Activated CD4-positive, alpha-beta T cell treated with anti-CD3 and anti-CD28 coated beads, Interleukin-2, amount 50 U/mL, for 16 hours (primary cell): ENCODE results near the gene MLF2.

Experiments used
- DNase-seq: peaks from one replicate; pipeline ENCODE4 v3.0.0-alpha.2; 2020

The MLF2 gene, protein sequence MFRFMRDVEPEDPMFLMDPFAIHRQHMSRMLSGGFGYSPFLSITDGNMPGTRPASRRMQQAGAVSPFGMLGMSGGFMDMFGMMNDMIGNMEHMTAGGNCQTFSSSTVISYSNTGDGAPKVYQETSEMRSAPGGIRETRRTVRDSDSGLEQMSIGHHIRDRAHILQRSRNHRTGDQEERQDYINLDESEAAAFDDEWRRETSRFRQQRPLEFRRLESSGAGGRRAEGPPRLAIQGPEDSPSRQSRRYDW

DNA sequence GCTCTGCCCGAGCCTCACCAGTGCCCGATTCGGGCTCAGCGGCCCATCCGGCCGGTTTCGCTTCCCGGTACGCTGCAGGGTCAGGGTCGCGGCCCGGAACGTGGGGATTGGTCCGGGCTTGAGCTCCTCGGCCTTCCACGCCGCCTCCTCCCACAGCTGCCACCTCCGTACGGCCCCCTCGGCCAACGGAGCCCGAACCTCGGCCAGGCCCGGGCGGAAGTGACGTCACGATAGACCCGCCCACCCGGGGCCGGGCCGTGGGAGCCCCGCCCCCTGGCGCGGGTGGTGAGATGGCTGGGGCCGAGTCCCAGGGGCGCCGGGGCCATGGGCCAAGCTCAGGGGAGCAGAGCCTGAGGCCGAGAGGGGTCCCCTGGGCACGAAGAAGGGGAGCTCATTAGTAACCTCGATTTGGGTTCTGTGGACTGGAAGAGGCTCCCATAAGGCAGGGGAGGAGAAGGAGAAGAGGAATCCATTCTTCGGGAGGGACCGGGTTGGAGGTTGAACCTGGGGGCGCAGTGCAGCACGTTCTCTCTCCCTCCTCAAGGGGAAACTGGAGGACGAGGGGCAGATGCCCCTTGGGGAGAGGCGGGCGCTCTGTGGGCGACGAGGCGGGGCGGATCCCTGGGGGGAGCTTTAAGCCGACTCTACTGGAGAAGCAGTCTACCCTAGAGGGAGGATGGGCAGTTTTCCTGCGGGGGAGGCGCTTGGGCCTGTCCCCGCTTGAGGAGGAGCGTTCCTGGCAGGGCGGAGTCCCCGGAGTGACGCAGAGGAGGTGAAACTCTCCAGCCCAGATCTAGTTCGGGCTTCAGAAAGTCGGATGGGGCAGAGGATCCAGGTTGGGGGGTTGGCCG is at the start of gene MLF2:
Gene MLF2, minus strand, starts transcription at position 221 of the 851 bp plus-strand sequence. CDS start 807 bp downstream, outside the sequence.
- DNase-seq, result peak; percentile 99

DNA sequence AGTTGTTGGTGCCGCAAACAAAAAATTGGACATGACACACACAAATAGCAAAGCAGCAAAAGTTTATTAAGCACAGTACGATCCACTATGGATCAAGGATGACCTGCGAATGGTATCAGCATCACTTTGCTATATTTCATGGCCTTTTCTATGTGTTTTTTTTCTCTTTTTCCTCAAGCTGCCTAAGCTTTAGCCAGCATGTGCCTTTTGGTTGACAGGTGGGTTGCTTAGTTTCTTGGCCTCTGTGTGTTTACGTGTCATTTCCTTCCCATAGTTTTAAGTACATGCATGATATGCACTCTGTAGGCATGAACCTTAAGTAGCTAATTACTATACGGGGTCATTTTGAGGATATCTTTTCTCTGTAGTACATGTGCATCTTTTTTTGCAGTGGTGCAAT is 46.2 kb upstream of the MLF2 start:
- no peak for DNase-seq

DNA sequence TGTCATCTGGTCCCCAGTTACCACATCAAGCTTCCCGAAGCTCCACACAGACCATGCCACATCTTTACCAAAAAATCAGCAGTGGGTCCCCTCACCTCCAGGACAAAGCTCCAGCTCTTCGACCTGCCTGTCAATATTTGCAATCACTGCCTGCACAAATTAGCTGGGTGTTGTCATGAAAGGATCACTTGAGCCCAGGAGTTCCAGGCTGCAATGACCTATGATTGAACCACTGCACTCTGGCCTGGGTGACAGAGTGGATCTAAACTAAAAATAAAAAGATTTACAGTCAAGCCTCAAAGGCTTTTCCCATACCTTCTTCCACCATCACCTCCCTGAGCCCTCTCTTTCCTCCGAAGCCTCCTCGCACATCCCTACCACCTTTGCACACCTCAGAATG is 43.6 kb upstream of the MLF2 start:
- DNase-seq, result no peak

DNA sequence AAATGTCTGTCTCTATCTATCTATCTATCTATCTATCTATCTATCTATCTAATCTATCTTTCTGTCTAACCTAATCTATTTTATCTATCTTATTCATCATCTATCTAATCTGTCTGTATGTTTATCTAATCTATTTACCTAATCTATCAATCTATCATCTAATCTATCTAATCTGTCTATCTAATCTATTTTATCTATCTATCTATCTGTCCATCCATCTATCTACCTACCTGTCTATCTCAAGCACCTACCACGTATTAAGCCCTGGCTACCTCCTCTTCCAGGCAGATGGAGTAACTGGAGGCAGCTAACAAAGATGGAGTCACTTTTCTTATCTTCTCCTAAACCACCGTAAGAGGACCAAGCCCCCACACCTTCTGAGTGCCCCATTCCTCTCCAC is 42.1 kb upstream of the MLF2 start:
- DNase-seq, result no peak

DNA sequence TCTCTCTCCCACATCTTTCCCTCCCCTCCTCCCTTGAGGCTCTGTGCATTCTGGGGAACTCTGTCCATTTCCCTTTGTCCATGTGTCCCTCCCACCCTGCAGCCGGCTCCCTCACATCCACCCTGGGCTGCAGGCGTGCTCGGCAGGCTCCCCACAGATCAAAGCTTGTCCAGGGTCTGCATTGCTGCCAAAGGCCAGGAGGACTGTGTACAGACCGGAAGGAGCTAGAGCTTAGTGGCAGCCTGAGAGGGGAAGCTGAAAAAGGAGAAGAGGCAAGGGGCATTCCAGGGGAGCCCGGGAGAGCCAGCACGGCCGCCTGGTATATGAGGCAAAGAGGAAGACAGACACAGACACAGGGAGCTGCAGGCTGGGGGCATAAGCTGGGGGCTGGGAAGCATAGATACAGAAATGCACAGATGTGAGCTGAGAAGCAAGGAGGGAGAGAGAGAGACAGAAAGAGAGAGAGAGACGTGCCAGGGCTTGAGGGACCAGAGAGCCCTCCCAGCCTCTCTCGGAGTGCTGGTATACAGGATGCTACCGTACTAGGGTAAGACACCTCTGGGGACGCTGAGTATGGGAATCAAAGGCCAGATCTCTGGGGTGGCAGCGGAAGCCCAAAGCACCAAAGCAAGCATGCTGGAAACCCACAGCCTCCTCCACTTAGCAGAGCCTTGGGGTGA is 39.7 kb upstream of the MLF2 start:
- peak; percentile 58 for DNase-seq

DNA sequence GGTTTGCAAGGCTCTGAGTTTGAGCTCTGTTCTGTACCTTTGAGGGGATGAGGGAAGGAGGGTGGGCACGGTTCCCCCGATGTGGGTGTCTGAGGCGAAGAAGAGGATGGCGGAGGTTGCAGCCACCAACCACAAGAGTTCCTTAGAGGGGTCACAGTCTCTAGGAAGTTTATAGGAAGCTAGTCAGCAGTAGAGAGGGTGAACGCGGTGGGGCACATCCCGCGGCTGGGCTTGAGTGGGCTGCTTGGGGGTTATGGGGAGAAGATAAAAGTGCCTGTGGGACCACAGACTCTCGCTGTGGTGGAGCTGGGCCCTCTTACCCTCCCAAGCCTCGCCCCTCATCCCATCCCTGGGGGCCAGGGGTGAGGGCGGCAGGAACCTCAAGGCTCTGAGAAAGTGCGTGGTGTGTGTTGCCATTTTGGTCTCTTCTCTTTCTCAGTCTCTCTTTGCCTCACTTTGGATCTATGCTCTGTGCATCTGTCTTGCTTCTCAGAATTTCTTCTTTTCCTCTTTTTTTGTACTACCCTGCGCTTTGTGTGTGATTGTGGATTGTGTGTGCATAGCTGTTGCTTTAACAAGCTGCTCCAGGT is 39.1 kb upstream of the MLF2 start:
- peak; percentile 31 for DNase-seq

DNA sequence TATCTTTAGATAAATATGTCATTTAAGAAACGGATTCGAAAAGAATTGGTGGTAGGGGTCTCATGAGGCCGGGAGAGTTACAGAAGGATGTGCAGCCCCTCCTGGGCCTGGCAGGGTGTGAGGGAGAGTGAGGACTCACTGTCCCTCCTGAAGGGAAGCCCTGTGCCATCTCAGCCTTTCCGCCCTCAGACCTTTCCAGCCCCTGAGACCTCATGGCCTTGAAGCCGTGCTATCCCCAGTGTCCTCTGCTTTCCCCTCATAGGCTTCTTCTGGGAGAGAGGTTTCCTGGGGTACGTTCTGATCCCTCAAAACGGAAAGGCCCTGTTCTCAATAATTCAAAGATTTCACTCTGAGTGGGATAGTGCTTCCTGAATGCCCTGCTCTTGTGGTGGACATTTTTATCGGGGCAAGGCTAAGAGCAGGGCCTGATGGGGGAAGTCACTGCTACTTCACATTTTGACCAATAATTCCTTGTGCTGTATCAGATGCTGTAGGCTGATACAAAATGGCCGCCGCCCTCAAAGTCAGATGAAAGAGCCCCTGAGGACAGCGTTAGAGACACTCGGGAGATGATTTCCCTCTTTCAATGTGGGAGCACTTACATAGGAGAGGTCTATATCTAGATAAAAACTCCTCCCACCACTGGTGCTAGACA is 37.7 kb upstream of the MLF2 start:
- peak; percentile 75 for DNase-seq

DNA sequence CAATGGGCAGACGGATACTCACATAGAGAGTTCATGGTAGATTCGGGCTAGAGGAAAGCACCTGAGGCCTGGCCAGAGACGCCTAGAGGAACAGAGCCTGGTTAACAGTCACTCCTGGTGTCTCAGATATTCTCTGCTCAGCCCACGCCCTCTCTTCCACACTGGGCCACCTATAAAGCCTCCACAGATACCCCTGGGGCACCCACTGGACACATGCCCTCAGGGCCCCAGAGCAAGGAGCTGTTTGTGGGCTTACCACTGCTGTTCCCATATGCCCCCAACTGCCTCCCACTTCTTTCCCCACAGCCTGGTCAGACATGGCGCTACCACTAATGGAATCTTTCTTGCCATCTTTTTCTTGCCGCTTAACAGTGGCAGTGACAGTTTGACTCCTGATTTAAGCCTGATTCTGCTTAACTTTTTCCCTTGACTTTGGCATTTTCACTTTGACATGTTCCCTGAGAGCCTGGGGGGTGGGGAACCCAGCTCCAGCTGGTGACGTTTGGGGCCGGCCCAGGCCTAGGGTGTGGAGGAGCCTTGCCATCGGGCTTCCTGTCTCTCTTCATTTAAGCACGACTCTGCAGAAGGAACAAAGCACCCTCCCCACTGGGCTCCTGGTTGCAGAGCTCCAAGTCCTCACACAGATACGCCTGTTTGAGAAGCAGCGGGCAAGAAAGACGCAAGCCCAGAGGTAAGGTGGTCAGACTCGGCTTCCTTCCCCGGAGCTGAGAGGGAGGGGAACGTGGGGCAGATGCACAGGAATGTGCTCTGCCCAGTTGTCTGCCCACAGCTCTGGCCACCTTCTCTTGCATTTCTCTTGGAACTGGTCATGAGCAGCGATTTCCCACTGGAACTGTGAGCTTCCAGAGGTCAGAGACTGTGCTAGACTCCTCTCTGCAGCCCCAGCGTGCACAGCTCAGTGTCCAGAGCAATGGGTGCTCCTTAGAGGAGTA is 36.3 kb upstream of the MLF2 start, which contains the start of gene CD4:
Gene CD4, plus strand, starts transcription at position 557 of the 953 bp plus-strand sequence. CDS start 10,611 bp downstream, outside the sequence.
- peak; percentile 94 for DNase-seq

DNA sequence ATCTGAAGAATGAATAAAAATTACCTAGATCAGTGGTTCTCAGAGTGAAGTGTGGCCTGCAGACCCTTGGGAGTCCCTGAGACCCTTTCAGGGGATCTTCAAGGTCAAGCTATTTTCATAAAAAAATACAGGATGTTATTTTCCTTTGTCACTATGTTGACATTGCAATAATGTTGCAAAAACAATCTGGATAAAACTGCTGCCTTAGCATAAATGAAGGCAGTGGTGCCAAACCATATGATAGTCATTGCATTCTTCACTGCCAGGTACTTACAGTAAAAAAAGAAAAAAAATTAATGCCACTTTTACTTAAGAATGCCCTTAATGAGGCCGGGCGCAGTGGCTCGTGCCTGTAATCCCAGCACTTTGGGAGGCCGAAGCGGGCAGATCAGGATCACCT is 34.4 kb upstream of the MLF2 start:
- DNase-seq, result no peak

DNA sequence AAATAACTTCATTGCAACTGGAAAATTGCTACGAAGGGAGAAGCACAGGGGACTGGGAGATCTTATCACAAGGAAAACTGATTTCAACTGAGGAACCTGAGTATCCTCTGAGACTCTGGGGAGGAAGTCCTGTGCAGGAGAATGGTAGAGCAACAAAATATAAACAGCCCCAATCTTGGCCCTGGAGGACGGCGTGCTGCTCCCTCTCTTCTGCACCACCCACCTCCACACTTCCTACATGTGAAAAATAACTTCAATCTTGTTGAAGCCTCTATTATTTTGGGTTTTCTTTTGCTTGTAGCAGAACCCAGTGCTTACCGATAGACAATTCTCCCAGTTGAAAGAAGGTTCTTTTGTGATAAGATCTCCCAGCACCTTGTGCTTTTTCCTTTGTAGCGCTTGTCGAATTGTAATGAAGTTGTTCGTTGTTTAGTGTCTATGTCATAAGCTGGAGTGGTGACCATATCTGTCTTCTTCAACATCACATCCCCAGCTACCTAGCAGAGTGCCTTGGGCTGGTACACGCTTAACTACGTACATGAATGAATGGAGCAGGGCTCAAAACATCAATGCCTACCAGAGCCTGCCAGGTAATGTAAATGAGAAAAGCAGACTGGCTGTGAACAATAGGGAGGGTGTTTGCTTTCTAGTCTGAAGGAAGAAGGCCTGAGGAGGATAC is 33.6 kb upstream of the MLF2 start:
- DNase-seq, result peak; percentile 32

DNA sequence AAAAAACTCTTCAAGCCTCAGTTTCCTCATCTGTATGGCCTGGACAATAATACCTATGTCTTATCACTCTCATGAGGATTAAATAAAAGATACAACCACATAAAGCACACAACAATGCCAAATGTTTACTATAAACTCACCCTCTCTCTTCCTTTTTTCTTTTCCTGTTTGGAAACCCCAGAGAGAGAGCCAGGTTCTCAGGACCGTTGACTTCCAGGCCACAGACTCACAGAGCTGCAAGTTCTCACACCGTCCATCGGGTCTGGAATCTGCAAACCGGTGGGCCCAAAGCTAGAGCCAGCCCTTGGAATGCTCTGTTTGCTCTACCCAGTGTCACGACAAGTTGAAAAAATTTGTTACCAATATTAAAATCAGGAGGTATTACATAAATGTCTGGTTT is 31.8 kb upstream of the MLF2 start:
- DNase-seq, result no peak

DNA sequence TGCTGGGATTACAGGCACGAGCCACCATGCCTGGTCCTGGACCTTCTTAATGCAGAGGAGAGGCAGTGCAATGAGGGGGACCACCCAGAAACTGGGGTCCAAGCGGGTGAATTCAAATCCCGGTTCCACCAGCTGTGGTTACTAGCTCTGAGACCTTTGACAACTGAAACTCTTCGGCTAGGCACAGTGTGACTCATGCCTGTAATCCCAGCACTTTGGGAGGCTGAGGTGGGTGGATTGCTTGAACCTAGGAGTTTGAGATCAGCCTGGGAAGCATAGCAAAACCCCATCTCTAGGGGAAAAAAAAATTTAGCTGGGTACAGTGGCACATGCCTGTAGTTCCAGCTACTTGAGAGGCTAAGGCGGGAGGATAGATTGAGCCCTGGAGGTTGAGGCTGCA is 31.4 kb upstream of the MLF2 start:
- no peak for DNase-seq

DNA sequence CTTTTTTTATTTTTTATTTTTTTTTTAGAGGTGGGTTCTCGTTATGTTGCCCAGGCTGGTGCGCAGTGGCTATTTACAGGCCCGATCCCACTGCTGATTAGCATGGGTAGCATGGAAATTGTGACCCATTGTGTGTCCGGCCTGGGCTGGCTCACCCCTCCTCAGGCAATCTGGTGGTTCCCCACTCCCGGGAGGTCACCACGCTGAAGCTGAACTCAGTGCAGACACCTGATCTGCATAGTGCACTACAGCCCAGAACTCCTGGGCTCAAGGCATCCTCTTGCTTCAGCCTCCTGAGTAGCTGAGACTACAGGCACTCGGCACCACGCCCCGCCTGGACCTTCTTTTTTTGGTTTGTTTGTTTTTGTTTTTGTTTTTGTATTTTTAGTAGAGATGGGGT is 30.9 kb upstream of the MLF2 start:
- no peak for DNase-seq

DNA sequence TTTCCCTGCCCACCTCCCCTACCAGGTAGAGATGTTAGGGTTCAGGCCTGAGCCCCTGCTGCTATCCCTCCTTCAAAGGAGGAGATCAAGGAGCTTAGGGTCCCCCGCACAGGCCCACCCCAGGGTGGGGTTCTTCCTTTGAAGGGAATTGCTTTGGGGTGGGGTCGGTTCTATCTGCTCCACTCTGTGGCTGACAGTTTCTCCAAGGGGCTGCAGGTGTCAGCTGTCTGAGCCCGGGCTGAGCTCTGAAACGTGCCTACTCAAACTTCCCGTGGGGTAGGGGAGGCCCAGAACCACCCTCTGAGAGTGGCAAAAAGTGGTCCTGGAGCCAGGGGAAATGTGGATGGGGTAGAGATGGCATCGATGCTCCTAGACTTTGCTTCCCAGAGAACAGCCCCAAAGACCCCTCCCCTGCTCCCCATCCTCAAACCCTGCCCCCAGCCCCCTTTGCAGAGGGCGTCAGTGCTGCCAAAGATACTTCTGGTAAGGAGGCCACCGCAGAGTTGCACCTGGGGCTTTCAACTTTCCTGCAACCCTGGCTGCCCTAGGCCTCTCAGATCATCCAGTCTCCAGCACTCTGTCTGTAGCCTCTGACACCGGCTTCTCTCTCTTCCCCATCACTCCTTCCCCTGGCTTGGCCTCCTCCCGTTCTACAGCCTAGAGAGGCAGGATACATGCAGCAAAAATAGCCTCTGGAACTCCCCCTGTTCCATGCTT is 30.1 kb upstream of the MLF2 start:
- DNase-seq, result no peak

DNA sequence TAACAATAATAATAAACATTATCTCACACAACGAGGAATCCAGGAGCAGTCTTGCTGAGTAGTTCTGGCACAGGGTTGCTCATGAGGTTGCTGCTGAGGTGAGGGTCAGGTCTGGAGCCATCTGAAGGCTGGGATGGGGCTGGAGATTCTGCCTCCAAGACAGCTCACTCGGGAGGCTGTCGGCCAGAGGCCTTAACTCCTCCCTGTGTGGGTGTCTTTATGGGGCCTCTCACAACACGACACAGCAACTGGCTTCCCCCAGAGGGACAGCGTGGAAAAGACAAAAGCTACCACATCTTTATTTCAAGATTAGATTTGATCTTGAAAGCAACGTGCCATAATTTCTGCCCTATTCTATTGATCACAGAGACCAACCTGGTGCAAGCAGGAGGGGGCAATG is 29.2 kb upstream of the MLF2 start:
- DNase-seq, result no peak

DNA sequence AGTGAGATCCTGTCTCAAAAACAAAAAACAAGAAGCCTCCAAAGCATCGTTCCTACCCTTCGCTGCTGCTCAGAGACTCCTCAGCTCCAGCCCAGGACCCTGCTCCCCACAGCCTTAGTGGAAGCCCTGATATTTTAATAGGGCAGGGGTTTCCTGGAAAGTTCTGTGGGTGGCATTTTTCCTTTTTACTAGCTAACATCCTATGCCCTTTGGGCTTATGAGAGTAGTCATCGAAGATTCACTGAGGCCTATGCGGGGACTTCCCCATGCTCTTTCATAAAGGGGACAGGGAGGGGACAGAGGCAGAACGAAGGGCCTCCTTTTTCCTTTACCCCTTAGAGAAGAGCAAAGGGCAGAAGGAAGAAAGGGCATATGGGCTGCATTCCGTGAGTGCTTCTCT is 27.6 kb upstream of the MLF2 start:
- peak; percentile 54 for DNase-seq

DNA sequence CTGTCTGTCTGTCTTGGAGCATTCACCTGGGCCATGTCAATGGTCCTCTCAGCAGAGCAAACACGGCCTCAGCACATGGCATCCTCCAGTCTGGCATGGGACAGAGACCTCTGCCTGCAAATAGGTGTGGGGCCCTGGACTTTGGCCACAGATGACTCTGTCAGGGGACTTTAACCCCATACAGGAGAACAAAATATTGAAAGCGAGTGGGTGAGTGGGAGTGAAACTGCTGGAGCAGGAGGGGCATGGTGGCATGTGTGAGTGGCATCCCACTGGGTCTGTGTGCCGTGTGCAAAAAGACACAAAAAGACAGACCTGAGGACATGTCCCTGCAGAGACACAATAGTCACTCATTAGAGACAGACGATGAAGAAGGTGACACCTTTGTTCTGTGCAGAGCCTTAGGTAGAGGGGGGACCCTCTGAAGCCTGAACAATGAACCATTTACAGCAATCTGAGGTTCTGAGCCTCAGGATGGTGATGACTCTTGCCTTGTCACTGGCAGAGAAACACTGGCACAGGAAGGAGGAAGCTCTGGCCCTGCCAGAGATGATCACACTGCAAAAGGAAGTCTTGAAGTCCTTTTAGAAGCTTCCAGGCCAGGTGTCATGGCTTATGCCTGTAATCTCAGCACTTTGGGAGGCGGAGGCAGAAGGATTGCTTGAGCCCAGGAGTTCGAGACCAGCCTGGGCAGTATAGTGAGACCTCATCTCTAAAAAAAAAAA is 26.9 kb upstream of the MLF2 start:
- no peak for DNase-seq

DNA sequence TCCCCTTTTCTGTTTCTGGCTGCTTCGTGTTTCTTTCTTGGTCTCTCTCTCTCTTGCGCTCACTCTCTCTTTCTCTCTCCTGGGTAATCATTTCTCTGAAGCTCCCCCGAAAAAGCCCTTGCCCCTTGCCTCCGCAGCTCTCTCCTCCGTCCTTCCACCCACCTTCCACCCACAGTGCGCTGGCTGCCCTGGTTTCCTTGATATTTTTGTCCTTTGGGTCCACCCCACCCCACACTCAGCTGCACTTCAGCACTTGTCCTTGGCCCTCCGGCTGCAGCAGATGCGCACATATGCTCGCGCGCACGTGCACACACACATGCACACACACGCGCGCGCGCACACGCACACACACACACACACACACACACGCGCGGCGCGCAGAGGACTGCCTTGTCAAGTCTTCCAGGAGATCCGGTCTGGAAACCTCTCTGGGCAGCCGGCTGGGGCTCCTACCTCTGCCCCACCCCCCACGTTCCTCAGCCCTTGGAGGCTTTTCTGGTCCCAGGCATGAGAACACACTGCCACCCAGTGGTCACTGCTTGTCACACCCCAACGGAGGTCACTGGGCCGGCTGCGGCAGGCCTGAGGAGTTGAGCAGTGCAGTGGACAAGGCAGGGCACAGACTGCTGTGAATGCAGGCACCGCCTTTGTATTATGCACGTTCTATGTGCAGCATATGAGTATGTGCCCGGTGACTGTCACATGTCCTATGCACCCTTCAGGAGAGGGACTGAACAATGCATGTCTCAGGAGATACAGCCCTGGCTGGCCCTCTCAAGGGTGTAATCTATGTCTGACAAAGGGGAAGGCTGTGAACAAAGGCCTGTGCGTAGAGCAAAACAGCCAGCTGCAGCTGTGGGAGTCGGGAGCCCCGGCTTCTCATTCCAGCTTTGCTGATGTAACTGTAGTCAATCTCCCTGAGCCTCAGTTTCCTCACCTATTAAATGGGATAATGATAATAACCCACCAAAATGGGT is 25.9 kb upstream of the MLF2 start:
- DNase-seq, result peak; percentile 92
